HFFc6 (cell line): ENCODE measurements around the gene ATXN7L1. TPM values are rescaled to one million over a fixed set of nuclear protein-coding genes. Genes with fewer than 3 reads are reported as not detected.

Experiments
- DNase-seq: peaks from one replicate; pipeline ENCODE4 v3.0.0-alpha.2; 2018
- H3K27ac Mint-ChIP-seq: 2 replicates; pipeline ENCODE4 v1.8.0; 2020; ENCODE audit warnings: mild to moderate bottlenecking, mixed read lengths
- H3K27me3 Mint-ChIP-seq: 2 replicates; pipeline ENCODE4 v1.8.0; 2021; ENCODE audit warnings: mild to moderate bottlenecking, moderate library complexity, mixed read lengths; ENCODE audit not compliant: insufficient read depth
- H3K36me3 Mint-ChIP-seq: 2 replicates; pipeline ENCODE4 v1.8.0; 2021; ENCODE audit warnings: low read depth, mixed read lengths
- H3K4me1 Mint-ChIP-seq: 2 replicates; pipeline ENCODE4 v1.8.0; 2020; ENCODE audit warnings: low read depth, mixed read lengths
- H3K4me3 Mint-ChIP-seq: 2 replicates; pipeline ENCODE4 v1.8.0; 2020; ENCODE audit warnings: mild to moderate bottlenecking, moderate library complexity, mixed read lengths
- H3K9me3 Mint-ChIP-seq: 2 replicates; pipeline ENCODE4 v1.8.0; 2020; ENCODE audit warnings: mild to moderate bottlenecking, mixed read lengths
- total RNA-seq, 6 experiments: library from RNA; stranded (reverse); fragmentation: NEBNext Ultra II Directional; extraction: Animal tissue kit (Norgen Biotek cat#: 25700); gene quantifications; 2 replicates in 1 of 6; 3 replicates in 5 of 6; pipeline ENCODE4 v1.2.3, GENCODE V29; 2021
- TF ChIP-seq, protein P1 (sequence below): fragments of 200-600 bp; sonication (generic); IDR thresholded peaks from 2 replicates; pipeline ENCODE4 v1.5.0; 2021; ENCODE audit warnings: antibody characterized with exemption, mild to moderate bottlenecking

The ATXN7L1 gene
- total RNA-seq, 6 experiments from 2014 or later, result 8.4 to 11.4 (median 9.8) TPM

DNA sequence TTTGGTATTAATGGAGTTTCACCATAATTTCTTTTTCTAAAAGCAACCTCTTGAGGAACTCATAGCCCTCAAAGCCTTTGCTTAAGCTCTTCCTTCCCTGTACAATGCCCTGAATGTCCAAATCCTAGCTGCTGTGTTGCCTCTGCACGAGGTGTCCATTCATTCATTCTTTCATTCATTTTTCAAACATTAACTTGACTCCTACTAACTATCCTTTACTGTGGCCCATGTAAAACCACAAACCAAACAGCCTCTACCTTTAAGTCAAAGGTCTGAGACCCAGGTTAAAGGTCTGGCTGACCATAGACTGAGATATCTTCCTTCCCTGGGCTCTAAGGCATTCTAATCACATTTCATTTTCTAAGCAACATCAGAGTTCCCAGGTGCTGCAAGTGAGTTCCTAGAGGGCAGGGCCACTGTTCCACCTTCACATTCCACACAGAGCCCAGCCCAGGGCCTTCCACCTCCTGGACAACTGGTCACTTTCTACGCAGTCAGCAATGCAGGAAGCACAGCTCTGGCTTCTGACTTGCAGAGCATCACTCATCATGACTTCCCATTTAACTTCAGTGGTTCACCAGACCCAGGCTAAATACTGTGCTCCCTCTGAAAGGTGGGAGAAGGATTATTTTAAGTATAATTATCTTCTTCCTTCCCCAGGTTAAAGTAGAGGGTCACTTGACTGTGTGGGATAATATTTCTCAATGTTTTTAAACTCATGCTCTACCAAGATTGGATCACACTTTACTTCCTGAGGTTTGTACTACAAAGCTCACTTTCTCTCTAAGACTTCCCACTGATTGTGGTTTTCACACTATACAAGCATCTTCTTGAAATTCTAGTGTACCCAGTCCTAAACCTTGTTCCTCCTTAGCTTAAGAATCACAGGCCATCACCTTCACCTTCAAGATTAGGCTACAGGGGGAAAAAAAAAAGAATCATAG is 19.1 kb downstream of the ATXN7L1 start:
- peaks cover 23% of the 10 kb centered on the region for H3K4me1 Mint-ChIP-seq
- H3K4me3 Mint-ChIP-seq, result no peak overlapping the region

DNA sequence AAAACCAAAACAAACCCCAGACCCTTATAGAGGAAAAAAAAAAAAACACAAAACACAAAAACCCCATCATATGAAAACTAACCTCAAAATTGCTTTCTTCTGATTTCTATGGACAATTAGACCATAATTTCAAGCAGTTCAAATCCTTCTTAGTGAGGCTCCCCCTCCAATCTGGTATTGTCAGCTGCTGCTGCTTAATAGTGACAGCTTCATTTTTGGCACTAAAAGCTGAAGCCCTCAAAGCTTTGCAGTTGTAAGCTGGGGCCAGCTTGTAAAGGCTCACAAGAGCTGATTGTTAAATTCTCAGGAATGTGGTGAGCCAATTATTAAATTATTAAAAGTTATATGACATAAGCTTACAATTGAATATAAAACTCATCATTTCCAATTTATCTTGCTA is 21.9 kb downstream of the ATXN7L1 start:
- no peaks in the 10 kb centered on the region for H3K36me3 Mint-ChIP-seq
- H3K4me3 Mint-ChIP-seq, result no peak overlapping the region
- peaks cover 51% of the 10 kb centered on the region for H3K4me1 Mint-ChIP-seq
- H3K27me3 Mint-ChIP-seq, result peaks cover 2% of the 10 kb centered on the region; the same call in 1 of the 2 replicates
- no peak for DNase-seq
- no peak overlapping the region for H3K27ac Mint-ChIP-seq
- TF ChIP-seq, protein P1, sequence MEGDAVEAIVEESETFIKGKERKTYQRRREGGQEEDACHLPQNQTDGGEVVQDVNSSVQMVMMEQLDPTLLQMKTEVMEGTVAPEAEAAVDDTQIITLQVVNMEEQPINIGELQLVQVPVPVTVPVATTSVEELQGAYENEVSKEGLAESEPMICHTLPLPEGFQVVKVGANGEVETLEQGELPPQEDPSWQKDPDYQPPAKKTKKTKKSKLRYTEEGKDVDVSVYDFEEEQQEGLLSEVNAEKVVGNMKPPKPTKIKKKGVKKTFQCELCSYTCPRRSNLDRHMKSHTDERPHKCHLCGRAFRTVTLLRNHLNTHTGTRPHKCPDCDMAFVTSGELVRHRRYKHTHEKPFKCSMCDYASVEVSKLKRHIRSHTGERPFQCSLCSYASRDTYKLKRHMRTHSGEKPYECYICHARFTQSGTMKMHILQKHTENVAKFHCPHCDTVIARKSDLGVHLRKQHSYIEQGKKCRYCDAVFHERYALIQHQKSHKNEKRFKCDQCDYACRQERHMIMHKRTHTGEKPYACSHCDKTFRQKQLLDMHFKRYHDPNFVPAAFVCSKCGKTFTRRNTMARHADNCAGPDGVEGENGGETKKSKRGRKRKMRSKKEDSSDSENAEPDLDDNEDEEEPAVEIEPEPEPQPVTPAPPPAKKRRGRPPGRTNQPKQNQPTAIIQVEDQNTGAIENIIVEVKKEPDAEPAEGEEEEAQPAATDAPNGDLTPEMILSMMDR, result no peak
- H3K9me3 Mint-ChIP-seq, result no peaks in the 10 kb centered on the region

More for the DNA sequence above, 19.1 kb downstream of the ATXN7L1 start:
- H3K36me3 Mint-ChIP-seq, result no peaks in the 10 kb centered on the region
- H3K27ac Mint-ChIP-seq, result no peak overlapping the region
- no peak for DNase-seq
- H3K27me3 Mint-ChIP-seq, result no peaks in the 10 kb centered on the region
- TF ChIP-seq, protein P1, result no peak
- H3K9me3 Mint-ChIP-seq, result no peaks in the 10 kb centered on the region

DNA sequence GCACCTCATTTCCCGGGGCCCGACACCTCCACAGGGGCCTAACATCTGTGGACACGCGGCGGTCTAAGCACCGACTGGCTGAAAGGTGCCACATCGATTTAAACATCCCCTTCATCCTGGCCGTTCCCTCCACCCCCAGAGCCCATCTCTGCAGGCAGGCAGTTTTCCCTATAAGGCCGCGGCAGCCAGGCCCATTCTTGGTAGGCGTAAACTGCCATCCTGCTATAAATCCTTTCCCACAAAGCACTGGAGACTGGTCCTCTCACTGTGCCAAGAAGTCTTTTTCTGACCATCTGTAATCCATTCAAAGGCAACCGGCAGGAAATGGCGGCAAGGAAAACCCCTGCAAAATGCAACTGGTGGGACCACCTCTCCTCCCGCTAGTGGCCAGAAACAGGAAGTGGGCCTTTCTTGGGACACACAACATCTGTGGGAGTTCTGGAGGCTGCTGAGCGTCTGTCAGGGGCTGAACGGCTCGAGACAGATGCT is 22.4 kb downstream of the ATXN7L1 start:
- DNase-seq, result no peak

DNA sequence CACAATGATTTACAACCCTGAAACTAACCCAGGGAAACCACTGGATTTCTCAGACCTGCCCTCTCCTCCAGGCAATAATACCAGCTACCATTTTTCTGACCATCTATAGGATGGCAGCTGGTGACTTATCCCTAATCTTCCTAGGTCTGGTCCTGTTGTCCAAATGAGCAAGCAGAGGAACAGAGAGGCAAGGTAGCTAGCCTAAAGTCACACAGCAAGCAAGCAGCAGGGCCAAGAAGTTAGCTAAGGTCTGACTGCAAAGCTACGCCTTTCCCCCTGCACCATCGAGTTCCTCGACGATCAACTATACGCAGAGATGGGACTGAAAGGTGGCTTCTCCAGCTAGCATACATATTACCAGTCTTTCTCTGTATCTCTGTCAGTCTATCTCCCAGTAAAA is 25.3 kb downstream of the ATXN7L1 start:
- no peak for DNase-seq
- Mint-ChIP-seq H3K27ac (no peak overlapping the region), H3K36me3 (peaks cover 8% of the 10 kb centered on the region), H3K4me3 (no peak overlapping the region), H3K27me3 (peaks cover 2% of the 10 kb centered on the region; the same call in 1 of the 2 replicates), H3K9me3 (no peaks in the 10 kb centered on the region), H3K4me1 (peaks cover 49% of the 10 kb centered on the region)
- TF ChIP-seq, protein P1, result no peak

More for the DNA sequence above, 22.4 kb downstream of the ATXN7L1 start:
- TF ChIP-seq, protein P1, result peak; percentile 25
- Mint-ChIP-seq H3K9me3 (no peaks in the 10 kb centered on the region), H3K27me3 (peaks cover 2% of the 10 kb centered on the region; the same call in 1 of the 2 replicates), H3K27ac (no peak overlapping the region), H3K4me3 (no peak overlapping the region), H3K4me1 (peaks cover 56% of the 10 kb centered on the region), H3K36me3 (no peaks in the 10 kb centered on the region)

DNA sequence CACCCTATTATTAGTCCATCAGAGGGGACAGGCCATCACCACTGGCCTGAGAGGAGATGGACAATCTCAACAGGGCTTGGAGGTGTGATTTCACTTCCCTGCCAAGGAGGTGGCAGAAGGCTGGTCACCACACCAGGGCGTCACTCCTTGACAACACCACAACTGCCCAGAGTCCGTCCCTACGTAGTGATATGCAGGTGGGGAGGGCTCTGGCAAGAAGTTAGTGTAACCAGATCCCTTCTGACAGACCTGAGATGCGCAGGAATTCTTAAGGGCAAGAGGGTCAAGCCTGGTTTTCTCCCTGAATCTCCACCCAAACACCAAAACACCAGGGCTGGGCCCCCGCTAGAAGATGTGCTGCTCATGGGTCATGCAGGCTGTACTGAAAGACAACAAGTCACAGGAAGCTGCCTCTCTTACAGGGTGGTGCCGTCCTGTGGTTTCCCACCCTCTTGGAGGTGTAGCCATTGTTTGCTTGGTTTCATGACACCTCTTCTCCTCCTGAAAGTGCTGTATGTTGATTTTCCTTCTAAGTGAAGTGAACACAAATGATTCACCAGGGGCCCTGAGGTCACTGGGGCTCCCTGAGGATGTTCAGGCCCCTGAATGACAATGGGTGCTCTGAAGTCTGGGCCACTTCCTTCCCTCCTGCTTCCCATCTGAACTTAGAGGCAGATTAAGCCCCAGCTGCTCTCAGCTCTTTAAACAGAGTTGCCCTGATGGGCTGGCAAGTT is 27.1 kb downstream of the ATXN7L1 start:
- H3K4me3 Mint-ChIP-seq, result no peak overlapping the region
- H3K9me3 Mint-ChIP-seq, result no peaks in the 10 kb centered on the region
- no peak overlapping the region for H3K27ac Mint-ChIP-seq
- TF ChIP-seq, protein P1, result no peak
- H3K4me1 Mint-ChIP-seq, result peaks cover 45% of the 10 kb centered on the region
- peaks cover 13% of the 10 kb centered on the region for H3K36me3 Mint-ChIP-seq
- no peak for DNase-seq
- H3K27me3 Mint-ChIP-seq, result peaks cover 2% of the 10 kb centered on the region; the same call in 1 of the 2 replicates
